Left lung (tissue), 10 donors: Measurements from ENCODE around the gene SYNGAP1. TPM values are rescaled to one million over a fixed set of nuclear protein-coding genes. Genes with fewer than 3 reads are reported as not detected.

Experiments
- ATAC-seq: fragments of 200-7000 bp; cut with Tn5 transposase; one replicate; pipeline ENCODE4 v1.9.1; 2020; ENCODE audit warnings: moderate library complexity
- DNase-seq, 4 donors: peaks; one replicate each; pipeline ENCODE4 v3.0.0-alpha.2; 2013 to 2020
- H3K27ac ChIP-seq, 2 donors: fragments of 200-600 bp; sonication (generic) in 1 of 2; one replicate each; pipeline versions ENCODE4 v1.5.0 to v1.8.0; 2020 to 2021
- H3K27me3 ChIP-seq, 2 donors: fragments of 200-600 bp; sonication (generic) in 1 of 2; one replicate each; pipeline versions ENCODE4 v1.5.0 to v1.8.0; 2020 to 2021
- H3K36me3 ChIP-seq, 2 donors: fragments of 200-600 bp; sonication (generic) in 1 of 2; one replicate each; pipeline versions ENCODE4 v1.5.0 to v1.8.0; 2020 to 2021
- H3K4me1 ChIP-seq, 2 donors: fragments of 200-600 bp; one replicate each; pipeline ENCODE4 v1.8.0; 2021
- H3K4me3 ChIP-seq, 2 donors: fragments of 200-600 bp; sonication (generic) in 1 of 2; one replicate each; pipeline versions ENCODE4 v1.5.0 to v1.8.0; 2020 to 2021; ENCODE audit warnings: mild to moderate bottlenecking in 1 of 2
- H3K9me3 ChIP-seq, 2 donors: fragments of 200-600 bp; sonication (generic) in 1 of 2; one replicate each; pipeline versions ENCODE4 v1.5.0 to v1.8.0; 2020 to 2021
- intact Hi-C, 2 donors: fragments of 100-400 bp; cut with DNase I; formaldehyde crosslinking; loops; one replicate each; pipeline versions ENCODE4 v1.11.2 to v1.14.2; 2022
- polyA plus RNA-seq, 6 donors: library from polyadenylated mRNA; unstranded; fragments of 120-200 nt; gene quantifications; one replicate each; pipeline ENCODE4 v1.2.1, GENCODE V29; 2013; ENCODE audit not compliant: insufficient read length in 6 of 6
- total RNA-seq, 2 donors: library from RNA; stranded (reverse); fragmentation: NEBNext Ultra II Directional; extraction: Animal tissue kit (Norgen Biotek cat#: 25700); gene quantifications; one replicate each; pipeline ENCODE4 v1.2.1, GENCODE V29; 2021
- TF ChIP-seq, protein P1 (sequence below), 2 donors: fragments of 200-600 bp; sonication (generic) in 1 of 2; IDR thresholded peaks; one replicate each; pipeline versions ENCODE4 v1.5.0 to v1.8.0; 2021; ENCODE audit warnings: antibody characterized with exemption in 2 of 2
- donor health status: DM: no; HTN: yes; CAD: no.
- donor health status: DM: no; HTN: no; CAD: no.

SYNGAP1 gene
- total and polyA plus RNA-seq, 8 donors: 18.1 to 51.2 (median 44.6) TPM

DNA sequence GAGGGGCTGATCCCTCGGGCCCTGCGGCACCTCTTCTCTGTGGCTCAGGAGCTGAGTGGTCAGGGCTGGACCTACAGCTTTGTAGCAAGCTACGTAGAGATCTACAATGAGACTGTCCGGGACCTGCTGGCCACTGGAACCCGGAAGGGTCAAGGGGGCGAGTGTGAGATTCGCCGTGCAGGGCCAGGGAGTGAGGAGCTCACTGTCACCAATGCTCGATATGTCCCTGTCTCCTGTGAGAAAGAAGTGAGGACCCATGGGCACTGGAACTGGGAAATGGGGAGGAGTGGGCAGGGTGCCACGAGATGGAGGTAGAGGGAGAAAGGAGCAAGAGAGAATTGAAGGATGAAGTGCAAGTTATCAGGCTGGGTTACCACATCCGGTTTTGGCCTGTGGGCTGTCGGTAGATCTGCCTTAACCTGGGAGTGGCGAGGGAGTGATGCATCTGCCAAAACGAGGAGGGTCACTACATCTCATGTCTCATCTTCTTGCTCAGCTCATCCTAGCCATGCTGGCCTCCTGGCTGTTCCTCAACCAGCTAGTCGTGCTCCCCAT is 14.4 kb upstream of the SYNGAP1 start:
- DNase-seq: no peak
- Histone ChIP-seq H3K9me3 (no peaks in the 10 kb centered on the region), H3K4me3 (no peak overlapping the region), H3K36me3 (peaks cover 0 to 4% of the 10 kb centered on the region in 2 donors), H3K27ac (no peak overlapping the region), H3K4me1 (peaks cover 0 to 6% of the 10 kb centered on the region in 2 donors), H3K27me3 (no peaks in the 10 kb centered on the region)
- no peak for ATAC-seq
- intact Hi-C loops: no loop called here
- TF ChIP-seq, protein P1, sequence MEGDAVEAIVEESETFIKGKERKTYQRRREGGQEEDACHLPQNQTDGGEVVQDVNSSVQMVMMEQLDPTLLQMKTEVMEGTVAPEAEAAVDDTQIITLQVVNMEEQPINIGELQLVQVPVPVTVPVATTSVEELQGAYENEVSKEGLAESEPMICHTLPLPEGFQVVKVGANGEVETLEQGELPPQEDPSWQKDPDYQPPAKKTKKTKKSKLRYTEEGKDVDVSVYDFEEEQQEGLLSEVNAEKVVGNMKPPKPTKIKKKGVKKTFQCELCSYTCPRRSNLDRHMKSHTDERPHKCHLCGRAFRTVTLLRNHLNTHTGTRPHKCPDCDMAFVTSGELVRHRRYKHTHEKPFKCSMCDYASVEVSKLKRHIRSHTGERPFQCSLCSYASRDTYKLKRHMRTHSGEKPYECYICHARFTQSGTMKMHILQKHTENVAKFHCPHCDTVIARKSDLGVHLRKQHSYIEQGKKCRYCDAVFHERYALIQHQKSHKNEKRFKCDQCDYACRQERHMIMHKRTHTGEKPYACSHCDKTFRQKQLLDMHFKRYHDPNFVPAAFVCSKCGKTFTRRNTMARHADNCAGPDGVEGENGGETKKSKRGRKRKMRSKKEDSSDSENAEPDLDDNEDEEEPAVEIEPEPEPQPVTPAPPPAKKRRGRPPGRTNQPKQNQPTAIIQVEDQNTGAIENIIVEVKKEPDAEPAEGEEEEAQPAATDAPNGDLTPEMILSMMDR (IDR thresholded peaks at IDR 0.05): no peak

DNA sequence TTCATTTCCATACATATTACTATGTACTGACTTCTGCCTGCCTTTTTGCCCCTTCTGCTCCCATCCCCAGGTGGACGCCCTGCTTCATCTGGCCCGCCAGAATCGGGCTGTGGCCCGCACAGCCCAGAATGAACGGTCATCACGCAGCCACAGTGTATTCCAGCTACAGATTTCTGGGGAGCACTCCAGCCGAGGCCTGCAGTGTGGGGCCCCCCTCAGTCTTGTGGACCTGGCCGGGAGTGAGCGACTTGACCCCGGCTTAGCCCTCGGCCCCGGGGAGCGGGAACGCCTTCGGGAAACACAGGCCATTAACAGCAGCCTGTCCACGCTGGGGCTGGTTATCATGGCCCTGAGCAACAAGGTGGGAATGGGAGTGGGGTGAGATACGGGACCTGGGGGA is 13.7 kb upstream of the SYNGAP1 start:
- peaks cover 0 to 6% of the 10 kb centered on the region in 2 donors for H3K4me1 ChIP-seq
- ATAC-seq (no peak), DNase-seq (no peak)
- intact Hi-C loops: no loop called here
- TF ChIP-seq, protein P1 (IDR thresholded peaks at IDR 0.05): no peak
- no peaks in the 10 kb centered on the region for H3K9me3 ChIP-seq
- H3K4me3 ChIP-seq: no peak overlapping the region
- H3K36me3 ChIP-seq: peaks cover 0 to 4% of the 10 kb centered on the region in 2 donors
- H3K27me3 ChIP-seq: no peaks in the 10 kb centered on the region
- no peak overlapping the region for H3K27ac ChIP-seq

DNA sequence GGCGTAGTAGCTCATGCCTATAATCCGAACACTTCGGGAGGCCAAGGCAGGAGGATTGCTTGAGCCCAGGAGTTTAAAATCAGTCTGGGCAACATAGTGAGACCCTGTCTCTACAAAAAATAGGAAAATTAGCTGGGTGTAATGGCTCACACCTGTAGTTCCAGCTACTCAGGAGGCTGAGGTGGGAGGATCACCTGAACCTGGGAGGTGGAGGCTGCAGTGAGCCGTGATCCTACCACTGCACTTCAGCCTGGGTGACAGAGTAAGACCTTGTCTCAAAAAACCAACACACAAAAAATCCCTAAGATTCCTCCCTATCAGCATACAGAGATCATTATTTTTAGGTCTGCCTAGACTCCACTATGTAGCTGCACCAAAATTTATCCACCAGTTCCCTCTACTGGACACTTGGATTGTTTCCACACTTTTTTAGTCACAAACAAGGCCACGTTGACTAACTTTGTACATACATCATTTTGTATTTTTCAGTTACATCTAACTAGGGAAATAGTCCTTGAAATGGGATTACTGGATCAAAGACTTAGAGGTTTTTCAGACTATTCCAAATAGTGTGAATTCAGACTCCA is 12.6 kb upstream of the SYNGAP1 start:
- H3K4me3 ChIP-seq: no peak overlapping the region
- H3K9me3 ChIP-seq: no peaks in the 10 kb centered on the region
- H3K4me1 ChIP-seq: peaks cover 4 to 17% of the 10 kb centered on the region in 2 donors
- DNase-seq: no peak
- H3K36me3 ChIP-seq: peaks cover 0 to 4% of the 10 kb centered on the region in 2 donors
- no peak for ATAC-seq
- TF ChIP-seq, protein P1 (IDR thresholded peaks at IDR 0.05): no peak
- H3K27ac ChIP-seq: no peak overlapping the region
- intact Hi-C loops: no loop called here
- no peaks in the 10 kb centered on the region for H3K27me3 ChIP-seq

DNA sequence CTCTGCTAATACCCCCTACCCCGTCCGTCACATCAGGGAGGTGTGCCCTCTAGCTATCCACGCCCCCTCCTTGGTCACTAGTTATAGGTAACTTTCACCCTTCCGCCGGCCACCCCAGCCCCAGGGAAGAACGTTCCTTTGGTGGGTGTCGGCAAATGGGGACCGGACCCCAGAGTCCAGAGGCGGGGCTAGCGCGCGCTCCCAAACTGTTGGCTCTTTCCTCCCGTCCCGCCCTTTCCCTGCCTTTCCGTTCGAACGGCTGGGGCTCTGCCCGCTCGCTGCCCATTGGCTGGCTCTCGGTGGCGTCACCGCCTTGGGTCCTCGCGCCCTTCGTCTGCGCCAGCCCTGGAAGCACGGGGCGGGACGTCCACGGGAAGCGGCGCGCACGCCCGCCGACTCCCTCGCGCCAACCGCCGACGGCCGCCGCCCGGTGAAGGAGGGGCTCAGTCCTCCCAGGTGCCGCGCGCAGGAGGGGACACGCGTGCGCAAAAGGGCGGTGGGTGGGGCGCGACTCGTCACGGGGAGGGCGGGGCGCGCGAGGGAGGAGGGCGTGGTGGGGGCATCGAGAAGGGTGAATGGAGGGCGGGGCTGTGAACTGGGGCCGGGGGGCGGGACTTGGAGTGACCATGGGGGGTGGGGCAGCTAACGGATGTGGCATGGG is 9.7 kb upstream of the SYNGAP1 start:
- TF ChIP-seq, protein P1 (IDR thresholded peaks at IDR 0.05): no peak
- intact Hi-C loops: loop anchor here in 1 of 2 donors (10.0 kb wide), 1 partner anchor 95 kb away; the partner anchor contains the start of genes TAPBP and ZBTB22
- peak; percentile 96 to 100 (median 98) for DNase-seq
- ATAC-seq: peak; percentile 88
- H3K36me3 ChIP-seq: peaks cover 0 to 29% of the 10 kb centered on the region in 2 donors
- H3K9me3 ChIP-seq: no peaks in the 10 kb centered on the region
- no peaks in the 10 kb centered on the region for H3K27me3 ChIP-seq
- peaks cover 4 to 27% of the 10 kb centered on the region in 2 donors for H3K4me1 ChIP-seq
- peak overlapping the region; percentile 84 to 97 for H3K4me3 ChIP-seq
- peak overlapping the region; percentile 87 to 95 for H3K27ac ChIP-seq
